Measurements from ENCODE around the gene BCR. TPM values are rescaled to one million over a fixed set of nuclear protein-coding genes. Genes with fewer than 3 reads are reported as not detected.

The BCR gene
- total and polyA plus RNA-seq, 2 donors (not counting 1 experiment from before 2014, with no cell fraction given): 15.7 to 66.6 TPM

DNA sequence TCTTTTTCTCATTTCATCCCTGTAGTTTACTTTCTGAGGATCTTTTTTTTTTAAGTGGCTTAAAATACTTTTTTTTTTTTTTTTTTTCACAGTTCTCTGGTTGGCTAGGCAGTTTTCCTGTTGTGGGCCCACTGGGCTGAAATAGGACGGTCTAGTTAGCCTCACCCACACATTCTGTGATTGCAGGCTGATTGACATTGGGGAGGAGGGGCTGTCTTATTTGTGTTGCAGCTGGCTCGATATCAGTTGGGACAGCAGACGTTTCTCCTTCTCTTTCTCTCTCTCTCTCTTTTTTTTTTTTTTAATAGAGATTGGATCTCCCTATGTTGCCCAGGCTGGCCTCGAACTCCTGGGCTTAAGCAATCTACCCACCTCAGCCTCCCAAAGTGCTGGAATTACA, 6.9 kb downstream of the BCR start:
- Histone ChIP-seq H3K4me2 (ENCODE audit: extremely low read depth, insufficient read depth, low read length) (no peak overlapping the region), H3K9ac (ENCODE audit: insufficient read depth, low read length) (no peak overlapping the region), H3K27me3 (ENCODE audit: control insufficient read depth, insufficient read depth, low read length) (no peaks in the 10 kb centered on the region), H3K27ac (ENCODE audit: insufficient read depth, low read length) (no peak overlapping the region), H3K4me1 (ENCODE audit: control insufficient read depth, extremely low read depth, insufficient read depth, low read length) (peaks cover 5% of the 10 kb centered on the region), H3K4me3 (replicated peaks in 1 of 4; ENCODE audit: control extremely low read depth in 1 of 4, insufficient read depth in 1 of 4, low read depth in 3 of 4, low read length in 4 of 4) (no peak overlapping the region), H3K79me2 (ENCODE audit: control insufficient read depth, insufficient read depth, low read length) (peaks cover 25% of the 10 kb centered on the region), H3K9me3 (ENCODE audit: control insufficient read depth, insufficient read depth, low read depth, low read length) (no peaks in the 10 kb centered on the region), H4K20me1 (ENCODE audit: control insufficient read depth, extremely low read depth, insufficient read depth, low read length) (no peaks in the 10 kb centered on the region), H3K36me3 (ENCODE audit: control insufficient read depth, insufficient read depth, low read length) (no peaks in the 10 kb centered on the region), H2AFZ (ENCODE audit: low read length) (no peak overlapping the region)
- TF ChIP-seq, protein P1, sequence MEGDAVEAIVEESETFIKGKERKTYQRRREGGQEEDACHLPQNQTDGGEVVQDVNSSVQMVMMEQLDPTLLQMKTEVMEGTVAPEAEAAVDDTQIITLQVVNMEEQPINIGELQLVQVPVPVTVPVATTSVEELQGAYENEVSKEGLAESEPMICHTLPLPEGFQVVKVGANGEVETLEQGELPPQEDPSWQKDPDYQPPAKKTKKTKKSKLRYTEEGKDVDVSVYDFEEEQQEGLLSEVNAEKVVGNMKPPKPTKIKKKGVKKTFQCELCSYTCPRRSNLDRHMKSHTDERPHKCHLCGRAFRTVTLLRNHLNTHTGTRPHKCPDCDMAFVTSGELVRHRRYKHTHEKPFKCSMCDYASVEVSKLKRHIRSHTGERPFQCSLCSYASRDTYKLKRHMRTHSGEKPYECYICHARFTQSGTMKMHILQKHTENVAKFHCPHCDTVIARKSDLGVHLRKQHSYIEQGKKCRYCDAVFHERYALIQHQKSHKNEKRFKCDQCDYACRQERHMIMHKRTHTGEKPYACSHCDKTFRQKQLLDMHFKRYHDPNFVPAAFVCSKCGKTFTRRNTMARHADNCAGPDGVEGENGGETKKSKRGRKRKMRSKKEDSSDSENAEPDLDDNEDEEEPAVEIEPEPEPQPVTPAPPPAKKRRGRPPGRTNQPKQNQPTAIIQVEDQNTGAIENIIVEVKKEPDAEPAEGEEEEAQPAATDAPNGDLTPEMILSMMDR (conservative IDR thresholded peaks at IDR 0.05 in 1 of 2, IDR thresholded peaks at IDR 0.05 in 1 of 2; ENCODE audit: low read depth in 1 of 2, low read length in 2 of 2): no peak
- no peak for DNase-seq (ENCODE audit: low read depth in 2 of 2)

DNA sequence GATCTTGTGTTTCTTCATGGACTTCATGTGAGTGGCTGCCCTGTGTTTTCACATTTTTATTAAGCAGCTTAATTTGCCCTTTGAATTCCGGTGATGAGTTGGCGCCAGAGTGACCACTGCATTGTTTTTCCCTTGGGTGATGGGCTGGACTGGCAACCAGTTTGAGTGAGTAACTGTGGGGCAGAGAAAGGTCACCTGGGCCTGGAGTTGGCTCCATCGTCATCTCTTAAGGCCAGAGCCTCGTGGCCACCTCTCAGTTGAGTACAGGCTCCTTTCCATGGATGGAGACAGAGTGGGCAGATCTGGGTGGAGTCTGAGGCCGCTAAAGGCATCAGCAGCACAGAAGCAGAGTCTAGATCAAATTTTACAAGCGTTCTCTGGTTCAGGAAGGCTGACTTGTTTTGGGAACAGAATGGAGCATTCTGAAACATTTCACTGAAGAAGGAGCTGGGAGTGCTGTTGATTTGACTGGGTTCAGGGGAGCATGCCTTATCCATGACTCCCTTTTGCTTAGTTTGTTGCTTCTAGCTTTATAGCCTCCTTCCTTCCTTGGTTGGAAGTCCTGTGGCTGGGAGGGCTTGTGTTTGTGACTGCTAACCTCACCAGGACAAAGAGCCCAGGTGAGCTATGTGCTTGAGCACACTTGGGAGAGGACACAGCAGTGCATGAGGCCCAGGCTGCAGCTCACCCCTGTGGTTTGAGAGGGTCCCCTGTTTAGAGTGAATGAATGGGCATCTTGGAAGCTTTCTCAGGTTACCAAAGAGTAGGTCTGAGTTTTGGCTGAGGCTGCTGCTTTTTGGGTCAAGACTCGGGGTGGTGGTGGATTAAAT, 7.8 kb downstream of the BCR start:
- Histone ChIP-seq H3K4me2 (ENCODE audit: extremely low read depth, insufficient read depth, low read length) (no peak overlapping the region), H3K9me3 (ENCODE audit: control insufficient read depth, insufficient read depth, low read depth, low read length) (no peaks in the 10 kb centered on the region), H3K27ac (ENCODE audit: insufficient read depth, low read length) (no peak overlapping the region), H3K27me3 (ENCODE audit: control insufficient read depth, insufficient read depth, low read length) (no peaks in the 10 kb centered on the region), H2AFZ (ENCODE audit: low read length) (no peak overlapping the region), H3K79me2 (ENCODE audit: control insufficient read depth, insufficient read depth, low read length) (peaks cover 19% of the 10 kb centered on the region), H3K36me3 (ENCODE audit: control insufficient read depth, insufficient read depth, low read length) (no peaks in the 10 kb centered on the region), H3K4me1 (ENCODE audit: control insufficient read depth, extremely low read depth, insufficient read depth, low read length) (peaks cover 4% of the 10 kb centered on the region), H3K4me3 (replicated peaks in 1 of 4; ENCODE audit: control extremely low read depth in 1 of 4, insufficient read depth in 1 of 4, low read depth in 3 of 4, low read length in 4 of 4) (no peak overlapping the region), H3K9ac (ENCODE audit: insufficient read depth, low read length) (no peak overlapping the region), H4K20me1 (ENCODE audit: control insufficient read depth, extremely low read depth, insufficient read depth, low read length) (no peaks in the 10 kb centered on the region)
- TF ChIP-seq EZH2 (IDR thresholded peaks at IDR 0.05; ENCODE audit: low read length, missing control alignments): no peak
- TF ChIP-seq, protein P1 (conservative IDR thresholded peaks at IDR 0.05 in 1 of 2, IDR thresholded peaks at IDR 0.05 in 1 of 2; ENCODE audit: low read depth in 1 of 2, low read length in 2 of 2): no peak
- DNase-seq (ENCODE audit: low read depth in 2 of 2): peak in 1 of 2 donors; percentile 59

- no peak overlapping the region for H3K9ac ChIP-seq (ENCODE audit: insufficient read depth, low read length)
- H3K27ac ChIP-seq (ENCODE audit: insufficient read depth, low read length): no peak overlapping the region
- H3K79me2 ChIP-seq (ENCODE audit: control insufficient read depth, insufficient read depth, low read length): peaks cover 10% of the 10 kb centered on the region
- no peaks in the 10 kb centered on the region for H3K4me1 ChIP-seq (ENCODE audit: control insufficient read depth, extremely low read depth, insufficient read depth, low read length)
- H3K9me3 ChIP-seq (ENCODE audit: control insufficient read depth, insufficient read depth, low read depth, low read length): no peaks in the 10 kb centered on the region
- no peak overlapping the region for H3K4me2 ChIP-seq (ENCODE audit: extremely low read depth, insufficient read depth, low read length)
- TF ChIP-seq EZH2 (IDR thresholded peaks at IDR 0.05; ENCODE audit: low read length, missing control alignments): no peak
- TF ChIP-seq, protein P1 (conservative IDR thresholded peaks at IDR 0.05 in 1 of 2, IDR thresholded peaks at IDR 0.05 in 1 of 2; ENCODE audit: low read depth in 1 of 2, low read length in 2 of 2): no peak
- no peaks in the 10 kb centered on the region for H3K27me3 ChIP-seq (ENCODE audit: control insufficient read depth, insufficient read depth, low read length)
- no peaks in the 10 kb centered on the region for H3K36me3 ChIP-seq (ENCODE audit: control insufficient read depth, insufficient read depth, low read length)
- H4K20me1 ChIP-seq (ENCODE audit: control insufficient read depth, extremely low read depth, insufficient read depth, low read length): no peaks in the 10 kb centered on the region
- no peak overlapping the region for H3K4me3 ChIP-seq (replicated peaks in 1 of 4; ENCODE audit: control extremely low read depth in 1 of 4, insufficient read depth in 1 of 4, low read depth in 3 of 4, low read length in 4 of 4)
- no peak for DNase-seq (ENCODE audit: low read depth in 2 of 2)
- H2AFZ ChIP-seq (ENCODE audit: low read length): no peak overlapping the region
Measured at GRCh38 chr22:23190526-23190925, 10.2 kb downstream of the BCR start.
